D341Med (cell line): ENCODE data around the gene SLCO4C1.

ENCODE experiments used
- DNase-seq: peaks from one replicate; pipeline ENCODE4 v3.0.0; 2012; ENCODE audit warnings: low spot score

SLCO4C1 gene

DNA sequence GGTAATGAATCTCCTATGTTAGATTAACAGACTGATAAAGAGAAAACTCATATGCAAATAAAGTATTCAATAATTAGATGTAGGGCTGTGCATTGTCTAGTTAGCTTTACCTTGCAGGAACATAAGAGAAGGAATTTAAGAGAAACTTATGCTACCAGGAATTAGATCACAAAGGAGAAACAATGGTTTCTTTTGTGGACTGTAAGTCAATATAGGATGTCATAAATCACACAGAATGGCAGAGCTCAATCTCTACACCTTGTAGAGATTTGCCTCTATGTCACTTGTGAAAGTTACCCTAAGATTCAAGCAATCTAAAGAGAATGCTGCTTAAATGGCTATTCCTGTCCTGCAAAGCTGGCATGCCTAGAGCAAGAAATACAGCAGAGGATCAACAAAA lies 26.0 kb downstream of the SLCO4C1 start:
- no peak for DNase-seq

DNA sequence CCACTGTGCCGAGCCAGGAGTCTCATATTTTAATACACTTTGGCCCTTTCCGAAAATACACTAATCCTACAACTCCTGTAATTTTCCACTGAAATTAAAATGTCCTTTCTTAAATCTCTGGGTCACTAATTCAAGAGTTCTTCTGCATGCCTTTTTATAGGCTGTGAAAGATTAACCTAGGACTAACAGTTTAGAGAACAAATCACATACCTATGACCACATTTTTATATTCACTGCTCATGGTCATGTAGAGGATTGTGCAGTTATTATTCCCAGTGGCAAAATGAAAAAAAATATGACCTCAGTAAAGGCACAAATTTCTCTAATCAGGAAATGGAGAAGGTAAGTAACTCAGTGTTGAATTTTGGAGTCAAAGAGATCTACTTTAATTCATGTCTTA lies 33.4 kb downstream of the SLCO4C1 start:
- no peak for DNase-seq

- DNase-seq = no peak
Observed at GRCh38 chr5:102249381-102249780, 46.7 kb downstream of the SLCO4C1 start.

DNA sequence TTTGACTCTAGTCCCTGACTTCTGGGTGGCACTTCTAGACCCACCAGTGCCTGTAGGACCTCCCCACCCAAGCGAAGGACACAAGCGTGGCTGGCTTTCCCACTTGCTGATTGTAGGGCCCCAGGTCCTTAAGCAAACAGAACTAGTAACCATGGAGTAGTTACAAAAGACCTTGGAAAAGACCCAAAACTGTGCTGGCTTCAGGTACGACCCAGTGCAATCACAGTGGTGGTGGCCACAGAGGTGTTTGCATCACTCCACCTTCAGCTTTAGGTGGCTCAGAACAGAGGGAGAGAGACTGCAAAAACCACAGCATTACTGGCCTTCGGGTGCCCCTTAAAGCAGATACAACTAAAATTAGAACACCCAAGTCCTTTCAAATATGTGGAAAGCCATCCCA lies 52.9 kb downstream of the SLCO4C1 start:
- DNase-seq = no peak

DNA sequence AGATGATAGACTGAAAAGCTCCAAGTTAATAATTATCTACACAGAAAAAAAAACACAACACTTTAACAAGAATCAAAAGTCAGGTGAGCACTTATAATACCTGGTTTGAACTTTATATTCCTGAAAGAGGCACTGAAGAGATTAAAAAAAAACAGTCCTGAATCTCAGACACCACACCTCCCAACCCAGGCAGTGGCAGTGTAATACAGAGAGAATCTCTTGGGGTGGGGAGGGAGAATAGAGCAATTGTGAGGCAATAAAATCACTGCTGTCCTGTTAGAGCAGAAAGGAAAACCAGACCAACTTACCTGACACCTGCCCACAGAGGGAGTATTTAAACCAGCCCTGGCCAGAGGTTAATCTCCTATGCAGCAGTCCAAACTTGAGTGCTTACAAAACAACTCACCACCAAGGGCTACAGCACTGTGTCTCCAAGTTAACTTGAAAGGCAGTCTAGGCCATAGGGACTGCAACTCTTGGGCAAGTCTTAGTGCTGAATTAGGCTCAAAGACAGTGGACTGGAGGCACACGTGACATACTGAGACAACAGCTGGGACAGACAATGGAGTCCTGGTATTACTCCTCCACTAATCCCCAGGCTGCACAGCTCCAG lies 54.2 kb downstream of the SLCO4C1 start:
- DNase-seq = peak; percentile 21

GRCh38 chr5:102231693-102232619 lies 64.1 kb downstream of the SLCO4C1 start:
- no peak for DNase-seq

DNA sequence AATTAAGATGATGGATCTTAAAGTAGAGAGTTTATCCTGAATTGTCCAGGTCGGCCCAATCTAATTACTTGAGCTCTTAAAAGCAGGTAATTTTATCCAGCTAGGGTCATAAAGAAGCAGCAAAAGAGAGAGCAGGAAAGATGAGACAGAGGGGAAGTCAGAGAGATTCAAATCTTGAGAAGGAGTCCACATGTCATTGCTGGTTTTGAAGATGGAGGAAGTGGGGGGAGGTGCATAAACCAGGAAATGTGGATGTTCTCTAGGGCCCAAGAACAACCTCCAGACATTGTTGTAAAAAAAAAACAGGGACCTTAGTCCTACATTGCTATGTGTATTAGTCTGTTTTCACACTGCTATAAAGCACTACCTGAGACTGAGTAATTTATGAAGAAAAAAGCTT lies 66.4 kb downstream of the SLCO4C1 start:
- no peak for DNase-seq

DNA sequence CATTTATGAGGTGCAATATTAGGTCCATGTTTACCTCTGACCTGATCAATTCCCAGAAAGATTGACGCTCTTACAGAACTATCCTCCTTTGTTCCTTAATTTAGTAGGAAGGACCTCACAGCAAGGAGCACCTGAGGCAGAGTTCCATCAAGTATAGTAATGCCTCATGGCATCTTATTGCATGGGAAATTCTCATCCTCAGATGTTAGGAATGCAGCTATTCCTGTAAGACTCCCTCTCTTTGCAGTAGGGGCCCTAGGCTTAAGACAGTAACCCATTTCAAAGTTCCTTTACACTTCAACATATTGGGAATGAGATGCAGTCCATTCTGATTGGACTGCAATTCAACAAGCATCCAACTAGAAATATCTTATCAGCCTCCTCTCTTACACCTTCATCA lies 69.8 kb downstream of the SLCO4C1 start:
- no peak for DNase-seq

GRCh38 chr5:102223542-102224477 lies 72.3 kb downstream of the SLCO4C1 start:
- DNase-seq = no peak

DNA sequence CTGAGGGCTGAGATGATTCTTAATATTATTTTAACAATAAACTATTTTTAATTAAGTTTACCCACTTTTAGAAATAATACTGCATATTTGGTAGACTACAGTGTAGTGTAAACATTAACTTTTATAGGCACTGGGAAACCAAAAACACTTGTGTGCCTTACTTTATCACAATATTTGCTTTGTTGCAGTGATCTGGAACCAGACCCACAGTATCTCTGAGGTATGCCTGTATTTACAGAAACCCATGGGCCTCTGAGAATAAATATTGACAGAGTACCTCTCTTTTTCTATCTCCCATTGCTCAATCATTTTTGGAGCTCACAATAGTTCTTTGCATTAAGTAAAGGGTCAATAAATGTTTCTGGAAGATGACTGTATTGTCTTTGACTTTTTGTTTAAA lies 73.3 kb downstream of the SLCO4C1 start:
- no peak for DNase-seq

- no peak for DNase-seq
Observed at GRCh38 chr5:102221949-102222348, 74.1 kb downstream of the SLCO4C1 start.

DNA sequence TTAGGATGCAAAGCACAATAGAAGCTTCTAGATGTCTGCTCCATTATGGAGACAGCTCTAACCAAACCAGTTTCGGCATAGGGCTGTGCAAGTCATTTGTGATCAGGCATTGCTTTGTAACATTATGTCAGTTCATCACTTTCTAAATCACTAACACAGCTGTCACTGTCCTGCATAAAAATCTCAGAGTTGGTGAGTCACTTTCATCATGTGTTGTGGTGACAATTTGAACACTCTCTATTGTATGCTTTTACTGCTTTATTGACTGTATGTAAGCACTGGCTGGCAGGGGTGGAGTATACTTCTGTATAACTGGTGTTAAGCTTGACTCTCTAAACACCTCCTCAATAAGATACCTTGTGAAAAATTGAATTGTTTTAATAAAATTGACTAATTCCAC lies 77.9 kb downstream of the SLCO4C1 start:
- no peak for DNase-seq

DNA sequence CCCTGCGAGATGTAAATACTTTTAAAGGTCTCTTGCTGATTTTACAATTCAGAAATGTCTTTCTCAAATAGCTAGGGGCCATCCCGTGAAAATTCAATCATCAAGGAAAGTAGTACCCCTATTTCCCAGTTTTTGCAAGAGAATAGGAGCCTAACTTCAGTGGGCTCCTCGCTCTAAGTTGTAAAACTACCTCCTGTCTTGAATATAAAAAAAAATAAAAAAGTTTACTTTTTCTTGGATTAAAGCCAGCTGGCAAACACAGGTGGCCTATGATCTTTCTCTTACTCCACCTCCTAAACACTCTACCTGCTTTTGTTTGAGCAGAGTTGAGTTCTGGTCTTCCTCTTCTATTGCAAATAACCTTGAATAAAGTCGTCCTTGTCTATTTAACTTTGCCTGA lies 79.4 kb downstream of the SLCO4C1 start:
- no peak for DNase-seq

DNA sequence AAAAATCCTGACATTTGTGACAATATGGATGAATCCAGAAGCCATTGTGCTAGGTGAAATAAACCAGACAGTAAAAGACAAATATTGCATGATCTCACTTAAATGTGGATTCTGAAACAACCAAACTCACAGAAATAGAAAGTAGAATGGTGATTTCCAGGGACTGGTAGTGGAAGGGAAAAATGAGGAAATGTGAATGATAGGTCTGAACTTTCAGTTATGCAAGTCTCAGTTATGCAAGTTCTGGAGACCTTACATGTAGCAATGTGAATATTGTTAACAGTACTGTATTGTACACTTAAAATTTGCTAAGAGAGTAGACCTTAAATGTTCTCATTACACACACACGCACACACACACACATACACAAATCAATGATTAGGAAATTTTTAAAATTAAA lies 84.9 kb downstream of the SLCO4C1 start:
- DNase-seq = no peak

DNA sequence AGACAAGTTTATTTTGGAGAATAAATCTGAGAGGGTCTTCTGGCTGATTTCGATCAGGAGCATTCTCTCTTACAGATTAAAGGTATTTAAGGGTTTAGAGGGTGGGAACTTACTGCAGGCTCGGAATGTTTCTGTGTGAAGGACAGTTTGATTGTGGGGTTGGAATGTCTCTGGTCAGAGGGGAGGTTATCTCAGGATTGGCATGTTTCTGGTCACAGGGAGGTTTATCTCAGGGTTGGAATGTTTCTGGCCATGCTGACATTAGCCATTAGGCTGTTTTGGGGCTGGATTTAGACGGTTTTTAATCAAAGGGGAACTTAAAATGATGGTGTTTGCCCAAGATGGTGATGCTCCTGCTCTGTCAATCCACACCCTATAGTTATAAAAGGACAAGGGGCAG lies 95.2 kb downstream of the SLCO4C1 start:
- no peak for DNase-seq

GRCh38 chr5:102196481-102196880 lies 99.6 kb downstream of the SLCO4C1 start:
- DNase-seq = no peak
